GM20000 (cell line): ENCODE data around the gene CIDEA.
"Not testable (repeated sequence)": the region's sequence is repeated elsewhere in the genome, so short reads cannot be mapped to it uniquely, and the experiment has no call there.

ENCODE experiments used
- DNase-seq: peaks from one replicate; pipeline ENCODE4 v3.0.0; 2012; ENCODE audit warnings: low spot score
- CTCF ChIP-seq: IDR thresholded peaks from 2 replicates; pipeline ENCODE4 v1.5.1; 2012; ENCODE audit warnings: mild to moderate bottlenecking, control low read depth; ENCODE audit errors: extremely low read depth, missing control alignments

The CIDEA gene

GRCh38 chr18:12254136-12254819, at the start of gene CIDEA:
CIDEA (plus strand) TSS chr18:12254361; CDS start chr18:12254384, 23 bp downstream.
- DNase-seq: no peak
- no peak for TF ChIP-seq CTCF

GRCh38 chr18:12208296-12209153, 45.6 kb upstream of the CIDEA start:
- DNase-seq: not testable (repeated sequence)

- DNase-seq: not testable (repeated sequence)
Observed at GRCh38 chr18:12212308-12212707, 41.9 kb upstream of the CIDEA start.

- peak; percentile 7 for DNase-seq
Observed at GRCh38 chr18:12214296-12215005, 39.7 kb upstream of the CIDEA start.

- not testable (repeated sequence) for DNase-seq
Observed at GRCh38 chr18:12216471-12216870, 37.7 kb upstream of the CIDEA start.

- not testable (repeated sequence) for DNase-seq
Observed at GRCh38 chr18:12218603-12219002, 35.6 kb upstream of the CIDEA start.

- not testable (repeated sequence) for DNase-seq
Observed at GRCh38 chr18:12222041-12222440, 32.1 kb upstream of the CIDEA start.

- DNase-seq: not testable (repeated sequence)
Observed at GRCh38 chr18:12223326-12223725, 30.8 kb upstream of the CIDEA start.

- DNase-seq: not testable (repeated sequence)
Observed at GRCh38 chr18:12226807-12227206, 27.4 kb upstream of the CIDEA start.

GRCh38 chr18:12227399-12228186, 26.6 kb upstream of the CIDEA start:
- DNase-seq: not testable (repeated sequence)

- not testable (repeated sequence) for DNase-seq
Observed at GRCh38 chr18:12228308-12228707, 25.9 kb upstream of the CIDEA start.

GRCh38 chr18:12230561-12230960, 23.6 kb upstream of the CIDEA start:
- not testable (repeated sequence) for DNase-seq

GRCh38 chr18:12231040-12231882, 22.9 kb upstream of the CIDEA start:
- TF ChIP-seq CTCF: no peak
- DNase-seq: no peak
